Measurements from ENCODE around the gene APOA1.

GRCh38 chr11:116851626-116852025 lies 14.2 kb upstream of the APOA1 start:
- TF ChIP-seq POLR2AphosphoS5 (IDR thresholded peaks at IDR 0.05; ENCODE audit: low read depth, low read length): no peak
- TF ChIP-seq TAF1 (IDR thresholded peaks at IDR 0.05; ENCODE audit: low read depth, low read length): no peak
- TF ChIP-seq POLR2A (IDR thresholded peaks at IDR 0.05; ENCODE audit: low read depth, low read length): no peak
- TF ChIP-seq SPI1 (IDR thresholded peaks at IDR 0.05; ENCODE audit: low read depth, low read length): no peak
- no peak for TF ChIP-seq POU2F2 (IDR thresholded peaks at IDR 0.05; ENCODE audit: low read depth, low read length)
- no peak for TF ChIP-seq PAX5 (IDR thresholded peaks at IDR 0.05; ENCODE audit: insufficient read depth, low read length, severe bottlenecking)

Measured in GM12891 (cell line).